Urinary bladder (tissue), 4 donors: ENCODE results near the gene NTPCR. TPM values are rescaled to one million over a fixed set of nuclear protein-coding genes. Genes with fewer than 3 reads are reported as not detected.

Source experiments
- DNase-seq: peaks from one replicate; pipeline ENCODE4 v3.0.0-alpha.2; 2015; ENCODE audit errors: extremely low spot score
- H3K27ac ChIP-seq: one replicate; pipeline ENCODE4 v1.5.1; 2013; ENCODE audit warnings: low read depth, mild to moderate bottlenecking, moderate library complexity
- H3K36me3 ChIP-seq: one replicate; pipeline ENCODE4 v1.6.1; 2013; ENCODE audit warnings: mild to moderate bottlenecking, moderate library complexity; ENCODE audit not compliant: insufficient read depth
- H3K4me1 ChIP-seq: one replicate; pipeline ENCODE4 v1.6.1; 2013; ENCODE audit warnings: mild to moderate bottlenecking, moderate library complexity; ENCODE audit not compliant: insufficient read depth
- H3K4me3 ChIP-seq: one replicate; pipeline ENCODE4 v1.5.1; 2013; ENCODE audit warnings: low read depth, low read length
- whole genome bisulfite sequencing: extraction: QIAGEN DNeasy Blood & Tissue Kit; methylation state at CpG from one replicate; pipeline ENCODE4 v1.1.7; 2013; 5-methylcytosine and 5-hydroxymethylcytosine counted together
- polyA plus RNA-seq: library from polyadenylated mRNA; stranded (reverse); fragments of 200-250 nt; gene quantifications from one replicate; pipeline ENCODE4 v1.2.3, GENCODE V29; 2013
- total RNA-seq: library from RNA; depleted of rRNA; stranded (reverse); fragments of >200 nt; gene quantifications from one replicate; pipeline ENCODE4 v1.2.3, GENCODE V29; 2014
- donor health status: healthy with polysubstance abuse.
- donor health status: healthy.

NTPCR gene
- total and polyA plus RNA-seq, 2 donors: 25.5 to 47.8 TPM

DNA sequence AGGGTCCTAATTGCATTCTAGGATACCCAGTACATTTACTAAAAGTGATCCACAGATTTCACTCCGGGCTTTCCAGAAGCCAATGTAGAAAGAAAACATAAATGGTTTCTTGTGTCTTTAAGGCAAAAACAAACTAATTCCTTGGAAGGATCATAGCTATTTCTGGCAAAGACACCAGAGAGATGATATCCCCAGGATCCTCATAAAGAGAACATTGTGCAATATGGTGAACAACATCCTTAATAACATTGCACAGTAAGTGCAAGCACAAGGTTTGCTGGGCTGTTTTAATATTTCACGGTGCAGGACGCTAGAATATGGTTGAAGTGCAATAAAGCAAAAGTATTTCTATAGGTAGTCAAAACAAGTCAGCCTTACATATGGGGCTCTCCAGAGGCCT lies 83.0 kb downstream of the NTPCR start:
- no peak for DNase-seq
- no peak overlapping the region for H3K27ac ChIP-seq
- WGBS: 57% methylated on average over 3 of the region's 3 CpGs
- no peaks in the 10 kb centered on the region for H3K36me3 ChIP-seq
- peaks cover 2% of the 10 kb centered on the region for H3K4me1 ChIP-seq
- no peak overlapping the region for H3K4me3 ChIP-seq

Other genes with a start within 250 kb of the NTPCR start
- 5.4 TPM for gene MAP10, start 145.2 kb upstream of the NTPCR start, total RNA-seq
- gene MAP10, start 145.2 kb upstream of the NTPCR start, polyA plus RNA-seq: 2.4 TPM